Measurements from ENCODE around the gene CPED1. TPM values are rescaled to one million over a fixed set of nuclear protein-coding genes. Genes with fewer than 3 reads are reported as not detected.

Gene CPED1
- total and polyA plus RNA-seq, 2 donors (not counting 1 experiment from before 2014, with no cell fraction given): 70.2 to 196 TPM

GRCh38 chr7:121001234-121001906 is 12.9 kb downstream of the CPED1 start:
- DNase-seq (ENCODE audit: low read depth in 2 of 2): no peak
- Histone ChIP-seq H3K36me3 (ENCODE audit: control insufficient read depth, insufficient read depth, low read length) (no peaks in the 10 kb centered on the region), H3K4me2 (ENCODE audit: extremely low read depth, insufficient read depth, low read length) (no peak overlapping the region), H3K27me3 (ENCODE audit: control insufficient read depth, insufficient read depth, low read length) (no peaks in the 10 kb centered on the region), H4K20me1 (ENCODE audit: control insufficient read depth, extremely low read depth, insufficient read depth, low read length) (no peaks in the 10 kb centered on the region), H3K27ac (ENCODE audit: insufficient read depth, low read length) (no peak overlapping the region), H3K9me3 (ENCODE audit: control insufficient read depth, insufficient read depth, low read depth, low read length) (no peaks in the 10 kb centered on the region), H3K9ac (ENCODE audit: insufficient read depth, low read length) (no peak overlapping the region), H3K4me1 (ENCODE audit: control insufficient read depth, extremely low read depth, insufficient read depth, low read length) (peaks cover 13% of the 10 kb centered on the region), H3K79me2 (ENCODE audit: control insufficient read depth, insufficient read depth, low read length) (peaks cover 69% of the 10 kb centered on the region), H2AFZ (ENCODE audit: low read length) (no peak overlapping the region), H3K4me3 (replicated peaks in 1 of 4; ENCODE audit: control extremely low read depth in 1 of 4, insufficient read depth in 1 of 4, low read depth in 3 of 4, low read length in 4 of 4) (no peak overlapping the region)
- TF ChIP-seq CTCF (conservative IDR thresholded peaks at IDR 0.05 in 1 of 2, IDR thresholded peaks at IDR 0.05 in 1 of 2; ENCODE audit: low read depth in 1 of 2, low read length in 2 of 2): no peak
- no peak for TF ChIP-seq EZH2 (IDR thresholded peaks at IDR 0.05; ENCODE audit: low read length, missing control alignments)

- Histone ChIP-seq H3K9ac (ENCODE audit: insufficient read depth, low read length) (no peak overlapping the region), H2AFZ (ENCODE audit: low read length) (no peak overlapping the region), H3K4me1 (ENCODE audit: control insufficient read depth, extremely low read depth, insufficient read depth, low read length) (peaks cover 19% of the 10 kb centered on the region), H3K79me2 (ENCODE audit: control insufficient read depth, insufficient read depth, low read length) (peaks cover 71% of the 10 kb centered on the region), H3K9me3 (ENCODE audit: control insufficient read depth, insufficient read depth, low read depth, low read length) (no peaks in the 10 kb centered on the region), H3K4me3 (replicated peaks in 1 of 4; ENCODE audit: control extremely low read depth in 1 of 4, insufficient read depth in 1 of 4, low read depth in 3 of 4, low read length in 4 of 4) (no peak overlapping the region), H3K4me2 (ENCODE audit: extremely low read depth, insufficient read depth, low read length) (peak overlapping the region; percentile 54), H3K27ac (ENCODE audit: insufficient read depth, low read length) (peak overlapping the region; percentile 40), H3K27me3 (ENCODE audit: control insufficient read depth, insufficient read depth, low read length) (no peaks in the 10 kb centered on the region), H4K20me1 (ENCODE audit: control insufficient read depth, extremely low read depth, insufficient read depth, low read length) (no peaks in the 10 kb centered on the region), H3K36me3 (ENCODE audit: control insufficient read depth, insufficient read depth, low read length) (no peaks in the 10 kb centered on the region)
- peak in 1 of 2 donors; percentile 31 for DNase-seq (ENCODE audit: low read depth in 2 of 2)
- TF ChIP-seq EZH2 (IDR thresholded peaks at IDR 0.05; ENCODE audit: low read length, missing control alignments) (no peak), CTCF (conservative IDR thresholded peaks at IDR 0.05 in 1 of 2, IDR thresholded peaks at IDR 0.05 in 1 of 2; ENCODE audit: low read depth in 1 of 2, low read length in 2 of 2) (no peak)
Observed at GRCh38 chr7:121002048-121002756, 13.7 kb downstream of the CPED1 start.

- Histone ChIP-seq H3K4me2 (ENCODE audit: extremely low read depth, insufficient read depth, low read length) (peak overlapping the region; percentile 48), H3K27ac (ENCODE audit: insufficient read depth, low read length) (peak overlapping the region; percentile 40), H3K9ac (ENCODE audit: insufficient read depth, low read length) (no peak overlapping the region)
Observed at GRCh38 chr7:121002757-121003200, 14.3 kb downstream of the CPED1 start.

More at GRCh38 chr7:121002757-121003200, 14.3 kb downstream of the CPED1 start:
- H3K4me3 ChIP-seq (replicated peaks in 1 of 4; ENCODE audit: control extremely low read depth in 1 of 4, insufficient read depth in 1 of 4, low read depth in 3 of 4, low read length in 4 of 4): no peak overlapping the region
- no peaks in the 10 kb centered on the region for H4K20me1 ChIP-seq (ENCODE audit: control insufficient read depth, extremely low read depth, insufficient read depth, low read length)
- TF ChIP-seq CTCF (conservative IDR thresholded peaks at IDR 0.05 in 1 of 2, IDR thresholded peaks at IDR 0.05 in 1 of 2; ENCODE audit: low read depth in 1 of 2, low read length in 2 of 2): no peak
- TF ChIP-seq EZH2 (IDR thresholded peaks at IDR 0.05; ENCODE audit: low read length, missing control alignments): no peak
- peaks cover 19% of the 10 kb centered on the region for H3K4me1 ChIP-seq (ENCODE audit: control insufficient read depth, extremely low read depth, insufficient read depth, low read length)
- H3K27me3 ChIP-seq (ENCODE audit: control insufficient read depth, insufficient read depth, low read length): no peaks in the 10 kb centered on the region
- DNase-seq (ENCODE audit: low read depth in 2 of 2): peak; percentile 73 to 85
- H3K9me3 ChIP-seq (ENCODE audit: control insufficient read depth, insufficient read depth, low read depth, low read length): no peaks in the 10 kb centered on the region
- peaks cover 73% of the 10 kb centered on the region for H3K79me2 ChIP-seq (ENCODE audit: control insufficient read depth, insufficient read depth, low read length)
- no peaks in the 10 kb centered on the region for H3K36me3 ChIP-seq (ENCODE audit: control insufficient read depth, insufficient read depth, low read length)
- no peak overlapping the region for H2AFZ ChIP-seq (ENCODE audit: low read length)

All from fibroblast of lung (primary cell).